Dedifferentiated amniotic fluid mesenchymal stem cell (primary cell): Measurements from ENCODE around the gene NFATC3.
"Not testable (repeated sequence)": the region's sequence is repeated elsewhere in the genome, so short reads cannot be mapped to it uniquely, and the experiment has no call there.

Experiments used
- DNase-seq: peaks from one replicate; pipeline ENCODE4 v3.0.0-alpha.2; 2016; ENCODE audit errors: extremely low spot score

NFATC3 gene

DNA sequence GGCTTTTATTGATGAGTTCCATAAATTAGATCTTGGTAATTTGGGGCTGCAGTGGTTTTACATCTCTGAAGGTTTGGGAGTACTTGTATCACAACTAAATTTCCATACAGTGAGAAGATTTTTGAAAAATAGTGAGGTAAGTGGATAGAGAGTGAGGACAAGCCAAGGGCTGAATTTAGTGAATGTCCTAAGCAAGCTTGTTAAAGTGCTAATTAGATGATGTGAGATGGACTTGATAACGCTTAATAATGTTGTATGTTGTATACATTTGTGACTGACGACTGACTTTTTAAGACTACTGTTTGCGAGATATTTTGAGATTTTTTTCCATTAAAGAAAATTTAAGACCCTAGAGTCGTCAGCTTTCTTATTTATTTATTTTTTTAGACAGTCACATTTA is 3.9 kb downstream of the NFATC3 start:
- no peak for DNase-seq

DNA sequence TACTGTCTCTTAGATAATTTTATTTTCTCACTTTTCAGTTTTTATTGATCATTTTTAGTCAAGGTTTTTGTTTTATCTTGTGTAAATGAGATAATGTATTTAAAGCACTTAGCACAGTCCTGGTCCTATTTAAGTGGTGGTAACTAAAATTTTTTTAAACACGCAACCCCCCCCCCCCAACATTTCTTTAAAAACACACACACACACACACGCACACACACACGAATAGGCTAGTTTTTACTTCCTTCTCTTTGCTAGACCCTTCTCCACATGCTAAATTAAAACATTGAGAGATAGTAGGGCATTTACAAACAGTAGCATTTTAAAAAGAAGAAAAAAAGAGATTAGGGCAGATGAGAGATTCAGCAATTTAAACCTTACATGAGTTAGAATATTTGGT is 5.0 kb downstream of the NFATC3 start:
- no peak for DNase-seq

- no peak for DNase-seq
Observed at GRCh38 chr16:68090533-68090932, 5.4 kb downstream of the NFATC3 start.

DNA sequence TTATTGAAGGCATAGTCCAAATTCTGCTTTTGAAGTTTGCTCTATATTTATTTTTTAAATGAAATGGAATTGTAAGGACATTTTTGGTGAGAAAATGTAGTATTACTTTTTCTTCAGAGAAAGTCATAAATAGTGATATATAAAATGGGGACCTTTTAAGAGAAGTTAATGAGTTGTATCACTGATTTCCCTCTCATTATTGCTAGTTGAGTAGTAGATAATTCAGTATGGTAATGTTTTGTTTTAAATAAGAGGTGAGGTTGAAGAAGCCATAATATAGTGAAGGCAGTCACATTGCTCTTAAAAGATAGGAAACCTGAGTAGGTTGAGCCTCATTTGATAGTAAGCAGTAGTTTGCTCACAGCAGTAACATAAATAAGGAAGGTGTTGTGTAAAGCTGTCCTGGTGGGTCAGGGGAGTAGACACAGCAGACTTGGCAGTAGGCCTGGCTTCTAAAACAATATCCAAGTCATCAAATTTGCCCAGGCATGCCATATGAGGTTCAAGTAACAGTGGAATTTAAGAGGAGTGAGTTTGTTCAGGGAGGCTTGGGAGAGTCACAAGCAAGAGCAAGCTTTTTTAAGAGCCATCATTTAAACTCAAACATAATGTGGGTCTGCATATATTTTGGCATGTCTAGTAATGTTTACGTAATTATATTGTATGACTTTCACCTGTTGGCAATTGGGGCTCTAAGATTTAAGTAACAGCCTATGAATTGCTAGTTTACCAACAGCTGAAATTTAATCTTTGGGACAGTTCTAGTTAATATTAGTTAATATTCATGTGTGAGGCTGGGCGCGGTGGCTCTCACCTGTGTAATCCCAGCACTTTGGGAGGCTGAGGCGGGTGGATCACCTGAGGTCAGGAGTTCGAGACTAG is 6.5 kb downstream of the NFATC3 start:
- peak; percentile 61 for DNase-seq

DNA sequence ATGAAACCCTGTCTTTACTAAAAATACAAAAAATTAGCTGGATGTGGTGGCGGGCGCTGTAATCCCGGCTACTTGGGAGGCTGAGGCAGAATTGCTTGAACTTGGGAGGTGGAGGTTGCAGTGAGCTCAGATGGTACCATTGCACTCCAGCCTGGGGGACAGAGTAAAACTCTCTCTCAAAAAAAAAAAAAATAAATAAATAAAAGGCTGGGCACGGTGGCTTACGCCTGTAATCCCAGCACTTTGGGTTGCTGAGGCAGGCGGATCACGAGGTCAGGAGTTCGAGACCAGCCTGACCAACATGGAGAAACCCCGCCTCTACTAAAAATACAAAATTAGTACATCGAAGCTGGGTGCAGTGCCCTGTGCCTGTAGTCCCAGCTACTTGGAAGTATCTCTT is 7.1 kb downstream of the NFATC3 start:
- DNase-seq: not testable (repeated sequence)

DNA sequence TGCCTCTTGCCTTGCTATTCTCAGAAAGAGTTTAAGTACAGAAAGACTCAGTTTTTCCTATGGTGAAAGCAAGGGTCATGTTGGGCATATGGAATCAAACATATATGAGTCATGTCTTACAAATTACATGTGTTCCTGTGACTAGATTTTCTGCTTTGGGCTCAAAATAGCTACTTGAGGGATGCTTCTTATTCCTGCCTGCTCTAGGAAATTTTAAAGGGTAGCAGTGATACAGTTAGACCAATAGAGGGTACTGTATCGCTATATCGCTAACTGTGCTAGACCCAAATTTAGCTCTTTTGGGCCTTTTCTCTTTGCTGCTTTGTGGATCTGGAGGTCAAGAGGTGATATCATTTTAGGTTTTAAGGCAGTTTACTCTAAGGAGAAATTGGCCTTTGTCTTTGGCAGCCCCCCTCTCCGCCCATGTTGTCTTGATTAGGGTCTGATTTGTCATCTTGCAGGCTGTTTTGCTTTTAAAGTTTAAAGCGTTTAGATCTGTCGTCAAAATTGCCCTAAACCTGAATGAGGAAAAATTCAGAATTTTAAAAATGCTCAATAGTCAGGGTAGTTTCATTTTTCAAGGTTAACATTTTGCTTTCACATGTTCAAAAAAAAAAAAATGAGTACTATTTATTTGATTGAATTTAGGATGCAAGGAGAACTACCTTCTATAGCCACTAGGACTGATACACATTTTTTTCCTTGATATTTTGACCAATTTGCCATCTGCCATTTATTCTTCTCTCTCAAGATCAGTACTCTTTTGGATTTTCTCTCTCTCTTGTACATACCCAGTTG is 8.8 kb downstream of the NFATC3 start:
- DNase-seq: peak; percentile 35

GRCh38 chr16:68094614-68094934 is 9.4 kb downstream of the NFATC3 start:
- no peak for DNase-seq

GRCh38 chr16:68096491-68096890 is 11.3 kb downstream of the NFATC3 start:
- no peak for DNase-seq

GRCh38 chr16:68097088-68097487 is 11.9 kb downstream of the NFATC3 start:
- DNase-seq: no peak

DNA sequence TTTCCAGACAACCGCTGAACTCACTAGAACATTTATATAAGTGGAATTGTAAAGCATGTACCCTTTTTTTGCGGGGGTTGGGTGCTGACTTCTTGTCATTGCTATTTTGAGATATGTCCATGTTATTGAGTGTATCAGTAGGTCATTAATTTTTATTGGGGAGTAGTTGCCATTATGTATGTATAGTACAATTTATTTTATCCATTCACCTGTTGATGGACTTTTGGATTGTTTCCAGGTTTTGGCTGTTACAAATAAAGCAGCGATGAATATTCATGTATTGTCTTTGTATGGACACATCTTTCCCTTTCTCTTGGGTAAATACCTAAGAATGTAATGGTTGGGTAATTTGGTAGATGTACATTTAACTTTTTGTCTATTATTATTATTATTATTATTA is 12.7 kb downstream of the NFATC3 start:
- DNase-seq: no peak

DNA sequence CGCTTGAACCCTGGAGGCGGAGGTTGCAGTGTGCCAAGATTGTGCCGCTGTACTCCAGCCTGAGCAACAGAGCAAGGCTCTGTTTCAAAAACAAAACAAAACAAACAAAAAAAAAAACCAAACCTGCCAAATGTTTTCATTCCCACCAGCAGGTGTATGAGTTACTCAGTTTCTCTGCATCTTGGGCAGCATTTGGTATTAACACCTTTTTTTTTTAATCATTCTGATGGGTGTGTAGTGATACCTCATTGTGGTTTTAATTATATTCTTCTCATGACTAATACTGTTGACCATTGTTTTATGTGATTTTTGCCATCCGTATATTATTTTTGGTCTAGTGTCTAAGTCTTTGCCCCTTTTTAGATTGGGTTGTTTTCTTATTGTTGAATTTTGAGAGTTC is 15.3 kb downstream of the NFATC3 start:
- DNase-seq: no peak

DNA sequence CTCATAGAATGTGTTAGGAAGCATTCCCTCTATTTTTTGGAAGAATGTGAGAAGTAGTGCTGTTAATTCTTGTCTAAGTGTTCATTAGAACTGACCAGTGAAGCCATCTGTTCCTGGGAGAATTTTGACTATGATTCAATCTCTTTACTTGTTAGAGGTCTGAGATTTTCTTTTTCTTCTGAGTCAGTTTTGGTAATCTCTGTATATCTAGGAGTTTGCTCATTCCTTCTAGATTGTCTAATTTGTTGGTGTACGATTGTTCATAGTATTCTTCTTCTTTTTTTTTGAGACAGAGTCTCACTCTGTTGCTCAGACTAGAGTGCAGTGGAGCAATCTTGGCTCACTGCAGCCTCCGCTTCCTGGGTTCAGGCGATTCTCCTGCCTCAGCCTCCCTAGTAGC is 20.4 kb downstream of the NFATC3 start:
- DNase-seq: no peak

DNA sequence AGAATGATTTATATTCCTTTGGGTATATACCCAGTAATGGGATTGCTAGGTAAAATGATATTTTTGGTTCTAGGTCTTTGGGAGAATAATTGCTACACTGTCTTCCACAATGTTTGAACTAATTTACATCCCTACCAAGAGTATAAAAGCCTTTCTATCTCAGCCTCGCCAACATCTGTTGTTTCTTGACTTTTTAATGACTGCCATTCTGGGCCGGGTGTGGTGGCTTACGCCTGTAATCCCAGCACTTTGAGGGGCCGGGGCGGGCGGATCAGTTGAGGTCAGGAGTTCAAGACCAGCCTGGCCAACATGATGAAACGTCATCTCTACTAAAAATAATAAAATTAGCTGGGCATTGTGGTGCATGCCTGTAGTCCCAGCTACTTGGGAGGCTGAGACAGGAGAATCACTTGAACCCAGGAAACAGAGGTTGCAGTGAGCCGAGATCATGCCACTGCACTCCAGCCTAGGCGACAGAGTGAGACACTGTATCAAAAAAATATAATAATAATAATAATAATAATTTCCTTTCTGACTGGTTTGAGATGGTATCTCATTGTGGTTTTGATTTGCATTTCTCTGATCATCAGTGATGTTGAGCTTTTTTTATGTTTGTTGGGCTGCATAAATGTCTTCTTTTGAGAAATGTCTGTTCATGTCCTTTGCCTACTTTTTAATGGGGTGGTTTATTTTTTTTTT is 22.2 kb downstream of the NFATC3 start:
- not testable (repeated sequence) for DNase-seq

GRCh38 chr16:68109156-68109555 is 24.0 kb downstream of the NFATC3 start:
- DNase-seq: not testable (repeated sequence)

DNA sequence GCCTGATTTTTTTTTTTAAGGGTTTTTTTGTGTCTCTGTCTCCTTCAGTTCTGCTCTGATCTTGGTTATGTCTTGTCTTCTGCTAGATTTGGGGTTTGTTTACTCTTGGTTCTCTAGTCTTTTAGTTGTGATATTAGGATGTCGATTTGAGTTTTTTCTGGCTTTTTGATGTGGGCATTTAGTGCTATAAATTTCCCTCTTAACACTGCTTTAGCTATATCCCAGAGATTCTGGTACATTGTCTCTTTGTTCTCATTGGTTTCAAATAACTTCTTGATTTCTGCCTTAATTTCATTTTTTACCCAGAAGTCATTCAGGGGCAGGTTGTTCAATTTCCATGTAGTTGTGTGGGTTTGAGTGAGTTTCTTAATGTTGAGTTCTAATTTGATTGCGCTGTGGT is 25.4 kb downstream of the NFATC3 start:
- not testable (repeated sequence) for DNase-seq

- DNase-seq: no peak
Observed at GRCh38 chr16:68111379-68111778, 26.2 kb downstream of the NFATC3 start.

GRCh38 chr16:68113059-68113761 is 28.0 kb downstream of the NFATC3 start:
- DNase-seq: no peak

GRCh38 chr16:68113765-68114240 is 28.6 kb downstream of the NFATC3 start:
- DNase-seq: no peak

- DNase-seq: not testable (repeated sequence)
Observed at GRCh38 chr16:68114939-68115338, 29.8 kb downstream of the NFATC3 start.

DNA sequence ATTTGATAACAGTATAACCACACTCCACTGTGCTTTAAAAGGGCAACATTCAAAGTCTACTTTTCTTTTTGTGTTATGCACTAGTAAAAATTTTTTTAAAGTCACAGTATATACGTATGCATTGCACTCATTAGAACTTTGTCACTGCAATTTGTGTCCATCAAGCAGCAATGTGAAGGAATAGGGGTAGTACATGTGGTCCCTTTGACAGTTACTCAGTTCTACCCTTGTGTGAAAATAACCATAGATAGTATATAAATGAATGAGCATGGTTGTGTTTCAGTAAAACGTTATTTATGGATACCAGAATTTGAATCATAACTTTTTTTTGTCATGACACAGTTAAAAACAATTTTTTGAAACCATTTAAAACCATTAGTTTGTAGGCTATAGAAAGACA is 30.7 kb downstream of the NFATC3 start:
- no peak for DNase-seq

GRCh38 chr16:68116256-68116867 is 31.2 kb downstream of the NFATC3 start:
- no peak for DNase-seq
